ENCODE data around the gene KRT81.
A peak's percentile ranks its signal among the peaks of the same experiment; 100 is the strongest.
"Not testable (repeated sequence)": the region's sequence is repeated elsewhere in the genome, so short reads cannot be mapped to it uniquely, and the experiment has no call there.

Gene KRT81

GRCh38 chr12:52296572-52297215 lies 5.4 kb upstream of the KRT81 start:
- DNase-seq (ENCODE audit: low spot score) = no peak

DNA sequence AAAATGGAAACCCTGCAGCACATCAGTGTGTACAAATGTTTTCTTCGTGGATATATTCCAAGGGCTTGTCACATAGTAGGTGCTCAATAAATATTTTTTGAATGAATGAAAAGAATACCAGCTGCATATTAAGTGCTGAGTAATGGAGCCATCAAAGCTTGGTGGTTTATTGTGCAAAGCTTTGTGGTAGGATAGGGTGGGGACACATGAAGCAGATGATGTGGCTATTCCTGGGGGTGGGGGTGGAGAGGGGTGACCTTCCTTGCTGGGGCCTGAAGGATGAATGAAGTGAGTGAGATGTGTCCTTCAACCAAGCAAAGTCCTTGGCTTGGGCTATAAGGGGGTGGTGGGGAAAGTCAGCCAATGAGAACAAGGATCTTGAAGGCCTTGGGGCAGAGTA lies 4.3 kb upstream of the KRT81 start:
- no peak for DNase-seq (ENCODE audit: low spot score)

DNA sequence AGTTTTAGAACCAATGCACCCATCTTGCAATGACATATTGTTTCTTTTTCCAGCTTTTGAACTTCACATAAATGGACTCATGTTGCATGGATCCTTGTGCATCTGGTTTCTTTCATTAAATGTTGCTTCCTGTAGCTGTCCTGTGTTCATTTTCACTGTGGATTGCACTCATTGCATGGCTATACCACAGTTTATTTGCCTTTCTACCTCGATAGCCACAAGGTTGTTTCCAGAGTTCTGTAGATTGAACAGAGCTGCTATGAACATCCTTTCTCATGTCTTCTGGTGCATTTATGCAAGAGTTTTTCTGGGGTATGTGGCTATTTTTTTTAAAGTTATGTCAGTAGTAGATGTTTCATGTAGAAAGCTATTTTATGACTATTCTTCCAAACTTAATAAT lies 3.5 kb upstream of the KRT81 start:
- no peak for DNase-seq (ENCODE audit: low spot score)

- DNase-seq (ENCODE audit: low spot score) = no peak
These were observed 2.6 kb upstream of the KRT81 start for GRCh38 chr12:52293926-52294325.

- DNase-seq (ENCODE audit: low spot score) = not testable (repeated sequence)
These were observed 725 bp downstream of the KRT81 start for GRCh38 chr12:52290483-52291134.

DNA sequence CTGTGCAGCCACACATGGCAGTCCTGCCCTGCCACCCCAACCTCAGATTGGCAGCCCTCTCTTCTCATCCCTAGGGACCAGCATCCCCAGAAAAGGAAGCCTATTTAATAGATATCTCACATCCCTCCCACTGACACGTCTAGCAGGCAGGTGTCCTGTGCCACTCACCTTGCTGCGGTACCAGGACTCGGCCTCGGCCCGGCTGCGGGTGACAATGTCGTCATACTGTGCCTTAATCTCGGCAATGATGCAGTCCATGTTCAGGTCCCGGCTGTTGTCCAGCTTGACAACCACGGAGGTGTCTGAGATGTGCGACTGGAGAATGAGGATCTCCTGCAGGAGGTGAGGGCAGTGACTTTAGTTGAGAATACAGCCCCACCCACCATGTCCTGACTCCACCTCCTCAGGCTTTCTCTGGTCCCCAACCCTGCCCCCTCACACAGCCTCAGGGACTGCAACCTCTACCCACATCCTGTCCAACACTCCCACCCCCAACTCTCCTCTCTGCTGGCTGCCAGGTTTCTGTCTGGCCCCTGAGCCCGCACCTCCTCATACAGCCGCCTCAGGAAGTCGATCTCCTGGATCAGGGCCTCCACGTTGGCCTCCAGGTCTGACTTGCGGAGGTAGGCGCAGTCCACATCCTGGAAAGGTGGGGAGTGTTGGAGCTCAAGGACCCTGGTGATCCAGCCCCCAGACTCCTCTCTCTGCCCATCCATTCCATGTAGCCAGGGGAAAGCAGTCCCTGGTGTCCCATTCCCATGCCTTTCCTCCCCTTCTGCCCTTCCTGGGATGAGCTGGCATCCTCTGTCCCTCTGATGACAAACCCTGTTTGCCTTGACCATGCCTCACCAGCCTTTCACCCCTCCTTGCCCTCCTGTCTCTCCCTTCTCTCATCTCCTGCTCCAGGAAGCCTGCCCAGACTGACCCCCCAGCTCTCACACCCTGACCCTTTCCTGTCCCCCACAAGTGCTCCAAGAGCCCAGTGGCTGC lies 3.2 kb downstream of the KRT81 start:
- not testable (repeated sequence) for DNase-seq (ENCODE audit: low spot score)

DNA sequence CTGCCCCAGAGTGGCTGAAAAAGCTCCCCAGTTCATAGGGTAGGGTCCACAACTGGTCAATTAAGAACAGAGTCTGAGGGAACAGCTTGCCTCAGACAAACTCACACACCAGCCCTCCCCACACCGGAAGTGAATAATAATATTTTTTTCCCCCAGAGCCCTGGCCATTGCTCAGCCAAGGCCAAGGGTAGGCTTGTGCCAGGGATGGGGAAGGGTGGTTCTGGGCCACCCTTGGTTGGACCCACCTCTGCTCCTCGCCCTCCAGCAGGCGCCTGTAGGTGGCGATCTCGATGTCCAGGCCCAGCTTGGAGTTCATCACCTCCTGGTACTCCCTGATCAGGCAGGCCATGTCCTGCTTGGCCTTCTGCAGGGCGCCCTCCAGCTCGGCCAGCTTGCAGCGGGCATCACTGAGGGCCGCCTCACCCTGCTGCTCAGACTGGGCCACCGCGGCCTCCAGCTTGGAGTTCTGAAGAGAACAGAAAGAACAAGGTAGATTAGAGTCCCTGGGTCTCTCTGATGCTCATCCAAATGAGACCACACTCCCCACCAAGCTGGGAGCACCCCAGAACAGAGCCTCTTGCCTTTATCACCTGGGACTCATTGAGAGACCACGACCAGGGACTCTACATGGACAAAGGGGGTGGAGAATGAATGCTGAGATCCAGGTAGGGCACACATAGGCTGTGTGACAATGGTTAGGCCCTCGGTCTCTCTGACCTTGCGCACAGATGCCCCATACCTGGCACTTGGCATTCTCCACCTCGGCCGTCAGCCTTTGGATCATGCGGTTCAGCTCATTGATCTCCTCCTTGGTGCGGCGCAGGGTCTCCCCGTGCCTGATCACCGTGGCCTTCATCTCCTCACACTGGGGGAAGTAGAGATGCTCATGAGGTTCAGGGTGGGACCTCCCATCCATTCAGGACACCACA lies 4.2 kb downstream of the KRT81 start:
- not testable (repeated sequence) for DNase-seq (ENCODE audit: low spot score)

DNA sequence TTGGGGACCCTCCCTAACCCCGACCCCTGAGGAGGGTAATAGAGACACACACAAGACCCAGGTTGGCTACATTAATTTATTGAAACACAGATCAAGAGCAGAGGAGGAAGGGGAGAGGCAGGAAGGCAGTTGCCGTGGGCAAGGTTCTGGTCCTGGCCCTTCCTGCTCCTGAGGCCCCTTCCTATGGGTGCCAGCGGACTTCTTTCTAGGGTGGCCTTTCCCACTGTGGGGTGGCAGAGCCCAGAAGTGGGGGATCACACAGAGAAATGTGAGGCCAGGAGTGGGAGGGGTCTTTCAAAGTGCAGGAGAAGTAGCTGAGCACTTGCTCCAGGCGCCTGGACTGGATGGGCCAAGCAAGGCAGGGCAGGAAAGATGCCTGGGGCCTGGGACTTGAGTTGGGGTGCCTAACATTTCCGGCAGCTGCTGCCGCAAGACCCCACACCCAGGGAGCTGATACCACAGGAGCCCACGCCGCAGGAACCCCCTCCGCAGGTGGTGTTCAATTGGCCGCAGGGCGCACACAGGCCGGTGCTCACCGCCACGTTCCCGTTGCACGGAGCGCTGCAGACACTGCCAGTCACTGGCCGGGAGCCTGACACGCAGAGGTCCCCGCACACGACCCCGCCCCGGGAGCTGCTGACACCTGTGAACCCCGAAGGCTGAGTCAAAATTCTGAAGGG lies 5.3 kb downstream of the KRT81 start:
- no peak for DNase-seq (ENCODE audit: low spot score)

- no peak for DNase-seq (ENCODE audit: low spot score)
These were observed 6.1 kb downstream of the KRT81 start for GRCh38 chr12:52285172-52285745.

DNA sequence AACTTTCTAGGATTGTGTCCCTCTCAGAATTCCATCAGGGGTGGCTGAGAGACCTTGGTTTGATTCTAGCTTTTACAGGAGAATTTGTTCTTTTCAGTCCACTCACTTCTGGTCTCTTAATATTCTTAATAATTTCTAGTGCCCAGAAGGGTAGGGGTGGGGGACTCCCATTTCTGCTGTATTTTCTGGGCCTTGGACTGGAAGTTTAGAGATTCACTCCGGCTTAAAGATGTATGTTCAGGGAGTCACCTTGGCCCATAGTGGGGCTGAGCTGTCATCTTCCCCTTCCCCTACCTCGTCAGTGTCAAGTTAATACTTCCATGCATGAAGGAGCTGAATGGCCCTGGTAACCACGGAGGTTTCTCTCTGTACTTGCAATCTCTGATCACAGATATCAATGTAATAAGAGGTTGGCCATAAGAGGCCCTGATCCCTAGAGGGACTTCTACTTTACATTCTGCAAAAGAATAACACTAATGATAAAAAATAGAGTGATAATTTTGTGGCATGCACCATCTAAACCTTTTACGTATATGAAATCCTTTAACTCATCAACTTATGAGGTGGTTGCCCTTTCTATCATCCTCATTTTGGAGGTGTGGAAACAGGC lies 6.7 kb downstream of the KRT81 start:
- DNase-seq (ENCODE audit: low spot score) = no peak

- DNase-seq (ENCODE audit: low spot score) = no peak
These were observed 10.4 kb downstream of the KRT81 start for GRCh38 chr12:52280796-52281560.

- DNase-seq (ENCODE audit: low spot score) = no peak
These were observed 11.0 kb downstream of the KRT81 start for GRCh38 chr12:52280319-52280795.

GRCh38 chr12:52279422-52280318 lies 11.7 kb downstream of the KRT81 start:
- DNase-seq (ENCODE audit: low spot score) = no peak

GRCh38 chr12:52278575-52279421 lies 12.5 kb downstream of the KRT81 start:
- DNase-seq (ENCODE audit: low spot score) = peak; percentile 93

- DNase-seq (ENCODE audit: low spot score) = no peak
These were observed 13.7 kb downstream of the KRT81 start for GRCh38 chr12:52277486-52278245.

DNA sequence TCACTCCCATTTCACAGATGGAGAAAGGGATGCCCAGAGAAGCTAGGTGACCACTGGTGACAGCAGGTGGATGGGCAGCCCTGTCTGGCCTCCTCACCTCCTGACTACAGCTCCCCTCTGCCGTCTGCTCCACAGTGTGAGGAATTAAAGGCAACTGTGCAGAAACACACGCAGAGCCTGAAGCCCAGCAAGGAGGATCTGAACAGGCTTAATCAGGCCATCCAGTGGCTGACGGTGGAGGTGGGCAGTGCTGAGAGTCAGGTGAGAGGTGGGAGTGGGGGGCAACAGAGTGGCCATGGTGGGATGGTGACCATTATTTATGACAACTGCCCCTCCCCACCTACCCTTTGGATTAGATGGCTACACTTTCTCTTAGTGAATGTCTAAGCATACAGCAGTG lies 15.6 kb downstream of the KRT81 start:
- no peak for DNase-seq (ENCODE audit: low spot score)
